ACC112 (cell line): ENCODE results near the gene GPR171.

Experiments
- H2AFZ ChIP-seq: fragments of 200-600 bp; sonication (generic); one replicate; pipeline ENCODE4 v1.6.0; 2017; ENCODE audit warnings: antibody characterized with exemption, low read length; ENCODE audit not compliant: unreplicated experiment
- H3K27ac ChIP-seq: fragments of 200-600 bp; sonication (generic); 2 replicates; pipeline ENCODE4 v1.5.1; 2014; ENCODE audit warnings: low read depth, mild to moderate bottlenecking, antibody characterized with exemption, low read length, moderate library complexity
- H3K27me3 ChIP-seq: fragments of 200-600 bp; sonication (generic); 2 replicates; pipeline ENCODE4 v1.6.1; 2014; ENCODE audit warnings: mild to moderate bottlenecking, antibody characterized with exemption, low read length, moderate library complexity, mixed read lengths; ENCODE audit not compliant: insufficient read depth
- H3K36me3 ChIP-seq: fragments of 200-600 bp; sonication (generic); 2 replicates; pipeline ENCODE4 v1.6.1; 2016; ENCODE audit warnings: mild to moderate bottlenecking, antibody characterized with exemption, low read length, moderate library complexity, mixed read lengths; ENCODE audit not compliant: insufficient read depth
- H3K4me1 ChIP-seq: fragments of 200-600 bp; sonication (generic); one replicate; pipeline ENCODE4 v1.6.1; 2016; ENCODE audit warnings: low read length, mixed read lengths; ENCODE audit not compliant: insufficient read depth, unreplicated experiment, control insufficient read depth
- H3K4me3 ChIP-seq: fragments of 200-600 bp; sonication (generic); 2 replicates; pipeline ENCODE4 v1.5.1; 2014; ENCODE audit warnings: mild to moderate bottlenecking, low read depth, low read length
- H3K79me2 ChIP-seq: fragments of 200-600 bp; sonication (generic); one replicate; pipeline ENCODE4 v1.6.0; 2016; ENCODE audit warnings: low read length; ENCODE audit not compliant: control insufficient read depth, unreplicated experiment, insufficient read depth

GPR171 gene

GRCh38 chr3:151199554-151200438 is 3.2 kb downstream of the GPR171 start:
- Histone ChIP-seq H2AFZ (no peak overlapping the region), H3K4me1 (no peaks in the 10 kb centered on the region), H3K27ac (no peak overlapping the region), H3K4me3 (no peak overlapping the region), H3K36me3 (no peaks in the 10 kb centered on the region), H3K79me2 (no peaks in the 10 kb centered on the region), H3K27me3 (no peaks in the 10 kb centered on the region)

GRCh38 chr3:151198849-151199248 is 4.2 kb downstream of the GPR171 start:
- no peak overlapping the region for H3K27ac ChIP-seq
- no peak overlapping the region for H2AFZ ChIP-seq
- no peaks in the 10 kb centered on the region for H3K36me3 ChIP-seq
- no peaks in the 10 kb centered on the region for H3K79me2 ChIP-seq
- H3K27me3 ChIP-seq = no peaks in the 10 kb centered on the region
- no peak overlapping the region for H3K4me3 ChIP-seq
- no peaks in the 10 kb centered on the region for H3K4me1 ChIP-seq

- Histone ChIP-seq H3K4me3 (no peak overlapping the region), H3K79me2 (no peaks in the 10 kb centered on the region), H3K27ac (no peak overlapping the region), H3K36me3 (no peaks in the 10 kb centered on the region), H2AFZ (no peak overlapping the region), H3K27me3 (no peaks in the 10 kb centered on the region), H3K4me1 (no peaks in the 10 kb centered on the region)
Observed at GRCh38 chr3:151197981-151198767, 4.8 kb downstream of the GPR171 start.

- Histone ChIP-seq H3K36me3 (no peaks in the 10 kb centered on the region), H3K27me3 (no peaks in the 10 kb centered on the region), H2AFZ (no peak overlapping the region), H3K79me2 (no peaks in the 10 kb centered on the region), H3K27ac (no peak overlapping the region), H3K4me1 (no peaks in the 10 kb centered on the region), H3K4me3 (no peak overlapping the region)
Observed at GRCh38 chr3:151197228-151197627, 5.8 kb downstream of the GPR171 start.

- no peak overlapping the region for H2AFZ ChIP-seq
- H3K27me3 ChIP-seq = no peaks in the 10 kb centered on the region
- no peaks in the 10 kb centered on the region for H3K4me1 ChIP-seq
- H3K79me2 ChIP-seq = no peaks in the 10 kb centered on the region
- no peaks in the 10 kb centered on the region for H3K36me3 ChIP-seq
- no peak overlapping the region for H3K27ac ChIP-seq
- no peak overlapping the region for H3K4me3 ChIP-seq
Observed at GRCh38 chr3:151196434-151196833, 6.6 kb downstream of the GPR171 start.

GRCh38 chr3:151195826-151196225 is 7.2 kb downstream of the GPR171 start:
- no peak overlapping the region for H3K4me3 ChIP-seq
- no peaks in the 10 kb centered on the region for H3K4me1 ChIP-seq
- no peaks in the 10 kb centered on the region for H3K36me3 ChIP-seq
- no peak overlapping the region for H2AFZ ChIP-seq
- no peaks in the 10 kb centered on the region for H3K27me3 ChIP-seq
- no peaks in the 10 kb centered on the region for H3K79me2 ChIP-seq
- no peak overlapping the region for H3K27ac ChIP-seq

GRCh38 chr3:151192545-151192944 is 10.5 kb downstream of the GPR171 start:
- Histone ChIP-seq H3K4me1 (no peaks in the 10 kb centered on the region), H3K79me2 (no peaks in the 10 kb centered on the region), H3K27ac (no peak overlapping the region), H3K27me3 (no peaks in the 10 kb centered on the region), H2AFZ (no peak overlapping the region), H3K4me3 (no peak overlapping the region), H3K36me3 (no peaks in the 10 kb centered on the region)

GRCh38 chr3:151191095-151191494 is 11.9 kb downstream of the GPR171 start:
- H3K4me1 ChIP-seq = no peaks in the 10 kb centered on the region
- H3K36me3 ChIP-seq = no peaks in the 10 kb centered on the region
- no peaks in the 10 kb centered on the region for H3K27me3 ChIP-seq
- H2AFZ ChIP-seq = no peak overlapping the region
- no peaks in the 10 kb centered on the region for H3K79me2 ChIP-seq
- H3K27ac ChIP-seq = no peak overlapping the region
- no peak overlapping the region for H3K4me3 ChIP-seq

- peak overlapping the region; percentile 21 for H2AFZ ChIP-seq
- no peak overlapping the region for H3K4me3 ChIP-seq
- H3K79me2 ChIP-seq = no peaks in the 10 kb centered on the region
- H3K27ac ChIP-seq = no peak overlapping the region
- H3K4me1 ChIP-seq = no peaks in the 10 kb centered on the region
- H3K27me3 ChIP-seq = no peaks in the 10 kb centered on the region
- H3K36me3 ChIP-seq = no peaks in the 10 kb centered on the region
Observed at GRCh38 chr3:151183265-151183671, 19.7 kb downstream of the GPR171 start.

GRCh38 chr3:151182349-151183079 is 20.5 kb downstream of the GPR171 start:
- no peak overlapping the region for H3K27ac ChIP-seq
- H2AFZ ChIP-seq = no peak overlapping the region
- H3K36me3 ChIP-seq = no peaks in the 10 kb centered on the region
- H3K79me2 ChIP-seq = no peaks in the 10 kb centered on the region
- H3K4me3 ChIP-seq = no peak overlapping the region
- H3K4me1 ChIP-seq = no peaks in the 10 kb centered on the region
- no peaks in the 10 kb centered on the region for H3K27me3 ChIP-seq
